ENCODE data around the gene LDLRAD3. TPM values are rescaled to one million over a fixed set of nuclear protein-coding genes. Genes with fewer than 3 reads are reported as not detected.

LDLRAD3 gene
- total RNA-seq, 1 experiment from 2014 or later = 19.0 TPM

- no peak overlapping the region for H3K4me3 ChIP-seq (replicated peaks in 1 of 2; ENCODE audit: low read depth in 1 of 2, low read length in 2 of 2)
- intact Hi-C loops (cut with micrococcal nuclease) = no loop called here
- no peak overlapping the region for H3K9ac ChIP-seq (ENCODE audit: low read length)
- H3K9me2 ChIP-seq (ENCODE audit: insufficient read depth) = no peaks in the 10 kb centered on the region
- H3K79me2 ChIP-seq (ENCODE audit: insufficient read depth, low read length) = no peaks in the 10 kb centered on the region
- RAD21 ChIA-PET (ENCODE audit: low non-redundant PET in 1 of 2, low total read pairs in 2 of 2, uncharacterized antibody in 2 of 2, unreplicated experiment in 2 of 2) = interaction anchor here in 1 of 2 experiments (0.6 kb wide), 1 partner anchor 81 kb away, joined by 3 read pairs; no protein-coding TSS in a partner anchor
- no peak overlapping the region for H3K27ac ChIP-seq (ENCODE audit: low read depth, low read length)
- CTCF ChIA-PET = no interaction called here
- H3K9me3 ChIP-seq (ENCODE audit: control insufficient read depth in 1 of 2, insufficient read depth in 1 of 2, low read depth in 1 of 2, low read length in 2 of 2) = no peaks in the 10 kb centered on the region
- POLR2A ChIA-PET = no interaction called here
- H3K36me3 ChIP-seq (ENCODE audit: control insufficient read depth in 1 of 2, insufficient read depth in 2 of 2, low read length in 2 of 2) = no peaks in the 10 kb centered on the region
- TF ChIP-seq EGR1 (IDR thresholded peaks at IDR 0.05; ENCODE audit: low read depth) (no peak), ELF1 (IDR thresholded peaks at IDR 0.05; ENCODE audit: borderline replicate concordance, low read depth) (no peak), RAD21 (IDR thresholded peaks at IDR 0.05; ENCODE audit: low read depth) (no peak), JUND (IDR thresholded peaks at IDR 0.05) (no peak), ZNF274 (IDR thresholded peaks at IDR 0.05; ENCODE audit: low read depth, low read length) (no peak), SIN3A (IDR thresholded peaks at IDR 0.05; ENCODE audit: low read depth) (no peak), SP1 (IDR thresholded peaks at IDR 0.05; ENCODE audit: low read depth) (no peak), TCF7L2 (IDR thresholded peaks at IDR 0.05; ENCODE audit: borderline replicate concordance, extremely low read depth, insufficient read depth, insufficient read length) (no peak), EZH2 (IDR thresholded peaks at IDR 0.05) (no peak), SRF (IDR thresholded peaks at IDR 0.05; ENCODE audit: low read depth) (no peak), ATF3 (IDR thresholded peaks at IDR 0.05) (no peak), POLR2A (IDR thresholded peaks at IDR 0.05; ENCODE audit: borderline replicate concordance, extremely low read depth, insufficient read depth, insufficient read length) (no peak), CEBPB (IDR thresholded peaks at IDR 0.05; ENCODE audit: low read depth) (no peak), POLR2AphosphoS5 (IDR thresholded peaks at IDR 0.05; ENCODE audit: low read depth, low read length) (no peak), FOSL1 (IDR thresholded peaks at IDR 0.05; ENCODE audit: low read depth) (no peak), MAX (IDR thresholded peaks at IDR 0.05) (no peak), ZFX (IDR thresholded peaks at IDR 0.05) (no peak), ZBTB33 (IDR thresholded peaks at IDR 0.05; ENCODE audit: extremely low read depth, insufficient replicate concordance, low read length) (no peak)
- BruUV-seq (replicated peaks) = no TSS peak
- H3K4me2 ChIP-seq (ENCODE audit: low read length) = no peak overlapping the region
- H4K20me1 ChIP-seq (ENCODE audit: insufficient read depth) = no peaks in the 10 kb centered on the region
- no peak overlapping the region for H2AFZ ChIP-seq (ENCODE audit: low read depth, low read length, poor library complexity, severe bottlenecking)
- no peak for DNase-seq (ENCODE audit: low read depth, low spot score)
- ATAC-seq = no peak
- H3K27me3 ChIP-seq (ENCODE audit: insufficient read depth, low read length) = no peaks in the 10 kb centered on the region
- no peaks in the 10 kb centered on the region for H3K4me1 ChIP-seq (ENCODE audit: control insufficient read depth in 1 of 2, insufficient read depth in 2 of 2, low read length in 2 of 2)
Observed at GRCh38 chr11:36177836-36178235, 234.0 kb downstream of the LDLRAD3 start.
